Measurements from ENCODE around the gene IGF1R.

IGF1R gene

DNA sequence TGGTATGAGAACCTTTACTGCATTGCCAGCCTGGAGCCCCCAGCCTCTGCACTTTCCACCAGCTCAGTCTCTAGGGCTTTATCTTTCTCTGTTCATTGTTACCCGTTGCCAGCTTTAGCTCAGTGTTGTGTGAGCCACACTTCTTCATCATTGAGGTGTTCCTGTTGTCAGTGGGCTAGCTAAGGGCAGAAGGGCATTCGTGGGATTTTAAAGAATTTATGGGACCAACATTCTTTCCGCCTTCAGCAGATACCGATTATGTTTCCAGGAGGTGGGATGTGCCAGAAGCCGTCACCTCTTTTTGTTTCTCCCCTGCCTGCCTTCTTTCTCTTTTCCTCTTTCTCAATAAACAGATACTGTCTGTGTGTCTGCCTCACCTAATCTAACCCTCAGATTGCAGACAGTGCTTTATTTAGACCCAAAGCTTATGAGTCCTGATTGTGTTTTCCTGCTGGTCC lies 294.7 kb downstream of the IGF1R start:
- DNase-seq (ENCODE audit: low spot score): no peak

DNA sequence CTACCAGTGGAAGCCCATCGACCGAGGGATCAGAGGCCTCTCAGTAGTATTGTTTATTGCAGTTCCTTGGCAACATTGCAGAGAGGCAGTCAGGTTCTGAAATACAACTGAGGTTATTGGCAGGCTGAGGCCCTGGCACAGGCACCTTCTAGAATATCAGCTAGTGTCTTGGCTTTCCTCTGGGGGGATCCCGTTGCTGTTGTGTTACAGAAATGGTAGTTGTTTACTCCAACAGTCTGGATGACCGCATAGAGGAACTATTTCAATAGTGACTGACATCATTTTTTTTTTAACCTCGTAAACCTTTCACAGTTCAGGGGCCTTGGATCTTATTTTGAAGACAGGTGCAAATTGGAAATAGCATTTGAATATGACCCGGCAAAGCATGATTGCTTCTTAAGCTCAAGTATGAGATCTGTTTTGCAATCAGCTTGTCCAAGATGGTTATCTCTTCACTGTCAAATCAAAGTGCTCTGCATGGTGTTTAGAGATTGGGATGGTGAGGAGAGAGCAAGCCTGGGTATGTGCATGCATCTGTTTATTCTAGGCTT lies 295.3 kb downstream of the IGF1R start:
- DNase-seq (ENCODE audit: low spot score): no peak

DNA sequence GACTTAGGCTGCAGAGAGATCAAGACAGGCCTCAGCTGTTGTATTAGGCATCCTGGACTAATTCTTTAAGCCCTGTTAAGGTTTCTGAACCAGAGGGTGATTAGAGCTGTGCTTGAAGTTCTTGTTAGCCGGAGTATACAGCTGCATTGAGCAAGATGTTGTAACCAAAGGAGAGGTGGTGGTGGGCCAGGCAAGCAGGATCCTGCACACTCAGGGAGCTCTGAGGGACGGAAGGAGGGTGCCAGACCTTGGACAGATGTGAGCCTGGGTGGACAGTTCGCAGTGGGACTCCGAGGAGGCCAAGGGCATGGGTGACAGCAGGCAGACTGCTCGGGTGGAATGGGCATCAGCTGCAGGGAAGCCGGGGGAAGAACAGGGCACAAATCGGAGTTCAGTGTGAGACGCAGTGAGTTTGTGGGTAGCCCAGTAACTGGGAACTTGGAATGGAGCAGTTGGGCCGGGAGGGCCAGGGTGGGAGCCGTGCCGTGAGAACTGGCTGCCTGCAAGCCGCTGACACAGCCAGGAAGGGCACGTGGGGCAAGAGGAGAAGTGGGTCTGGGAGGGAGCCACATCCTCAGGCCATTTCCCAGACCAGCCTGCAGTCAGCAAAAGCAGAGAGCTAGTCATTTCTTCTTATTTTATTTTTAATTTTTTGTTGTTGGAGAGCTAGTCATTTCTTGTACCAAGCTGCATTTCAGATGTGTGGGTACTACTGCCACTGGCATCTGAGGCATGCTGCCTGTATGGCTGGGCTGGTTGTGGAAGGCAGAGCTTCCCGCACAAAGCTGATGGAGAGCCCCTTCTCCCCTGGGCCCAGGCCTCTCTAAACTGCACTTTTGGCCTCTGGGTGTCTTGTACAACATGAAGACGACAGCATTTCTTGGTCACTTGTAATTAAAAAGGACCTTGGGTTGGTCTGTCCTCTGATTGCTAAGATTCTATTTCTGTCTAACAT lies 298.2 kb downstream of the IGF1R start:
- DNase-seq (ENCODE audit: low spot score): no peak

DNA sequence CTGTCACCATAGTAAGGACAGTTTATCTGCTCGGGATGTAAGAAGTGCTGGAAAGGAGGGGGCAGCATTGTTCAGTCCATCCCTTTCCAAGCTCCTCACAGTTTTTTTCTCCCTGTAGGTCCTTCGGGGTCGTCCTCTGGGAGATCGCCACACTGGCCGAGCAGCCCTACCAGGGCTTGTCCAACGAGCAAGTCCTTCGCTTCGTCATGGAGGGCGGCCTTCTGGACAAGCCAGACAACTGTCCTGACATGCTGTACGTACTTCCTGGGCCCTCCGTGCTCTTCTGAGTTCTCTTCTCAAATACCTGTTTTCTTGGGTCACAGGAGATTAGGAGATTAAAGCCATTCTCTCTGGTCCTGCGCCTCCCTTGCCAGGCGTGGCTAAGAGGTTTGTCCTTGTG lies 300.1 kb downstream of the IGF1R start:
- DNase-seq (ENCODE audit: low spot score): no peak

DNA sequence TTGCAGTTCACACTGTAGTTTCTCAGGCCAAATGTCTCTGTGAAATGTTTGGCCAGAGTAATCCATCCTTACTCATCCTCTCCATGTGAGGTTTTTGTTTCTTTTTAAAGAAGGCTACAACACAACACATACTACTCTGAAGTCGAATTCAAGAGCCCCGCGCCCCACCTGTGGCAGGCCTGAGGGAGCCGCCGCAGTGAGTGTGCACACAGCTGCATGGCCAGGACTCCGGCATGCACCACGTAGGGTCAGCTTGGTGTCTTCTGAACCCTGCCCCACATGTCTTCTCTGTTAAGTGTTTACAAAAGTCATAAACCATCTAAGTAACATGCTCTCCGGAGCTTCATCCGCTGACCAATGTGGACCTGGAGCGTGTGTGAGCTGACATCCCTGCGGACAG lies 300.6 kb downstream of the IGF1R start:
- no peak for DNase-seq (ENCODE audit: low spot score)

DNA sequence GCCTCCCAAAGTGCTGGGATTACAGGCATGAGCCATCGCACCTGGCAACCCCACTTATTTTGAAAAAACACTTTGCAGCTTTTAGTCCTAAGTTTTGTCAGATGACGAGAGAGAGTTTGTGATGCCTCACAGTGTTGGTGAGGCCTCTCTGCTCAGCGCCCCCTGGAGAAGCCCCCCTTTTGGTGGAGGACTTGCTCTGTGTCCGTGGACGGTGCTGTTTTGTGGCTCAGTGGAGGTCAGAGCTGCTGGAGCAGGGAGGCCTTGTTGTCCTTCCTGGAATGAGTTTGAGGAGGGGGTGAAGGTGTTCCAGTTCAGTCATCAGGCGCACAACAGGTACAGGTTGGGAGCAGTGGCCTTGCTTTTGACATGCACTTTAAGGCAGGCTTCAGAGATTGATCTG lies 301.3 kb downstream of the IGF1R start:
- no peak for DNase-seq (ENCODE audit: low spot score)

DNA sequence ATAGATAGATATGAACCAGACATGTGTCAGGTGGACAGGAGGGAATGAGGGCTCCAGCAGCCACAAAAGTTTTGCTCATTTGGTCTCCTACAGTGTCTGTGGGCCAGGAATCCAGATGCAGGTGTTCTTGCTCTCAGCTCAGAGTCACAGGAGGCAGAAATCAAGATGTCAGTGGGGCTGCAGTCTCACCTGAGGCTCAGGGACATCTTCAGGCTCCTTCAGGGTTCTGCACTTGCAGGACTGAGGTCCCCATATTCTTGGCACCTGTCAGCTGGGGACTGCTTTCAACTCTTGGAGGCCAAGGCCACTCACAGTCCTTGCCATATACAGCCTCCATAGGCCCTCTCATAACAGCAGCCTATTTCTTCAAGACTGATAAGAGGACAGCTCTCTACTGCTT lies 301.9 kb downstream of the IGF1R start:
- no peak for DNase-seq (ENCODE audit: low spot score)

DNA sequence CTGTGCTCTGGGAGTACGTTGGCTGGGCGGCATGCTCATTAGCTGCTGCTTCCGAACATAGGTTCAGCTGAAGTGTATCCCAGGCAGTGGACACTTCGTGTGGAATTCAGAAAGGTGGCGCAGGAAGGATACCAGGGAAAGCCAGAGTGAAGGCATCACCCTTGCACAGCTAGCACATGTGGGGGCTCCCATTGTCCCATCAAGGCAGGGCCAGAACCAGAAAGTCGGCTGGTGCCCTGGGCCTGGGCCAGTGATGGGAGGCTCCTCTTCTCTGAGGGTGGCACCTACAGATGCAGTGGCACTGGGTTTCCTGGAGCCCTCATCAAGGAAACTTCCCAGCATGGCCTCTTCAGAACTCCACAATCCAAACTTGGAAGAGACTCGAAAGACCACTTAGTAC lies 302.7 kb downstream of the IGF1R start:
- no peak for DNase-seq (ENCODE audit: low spot score)

DNA sequence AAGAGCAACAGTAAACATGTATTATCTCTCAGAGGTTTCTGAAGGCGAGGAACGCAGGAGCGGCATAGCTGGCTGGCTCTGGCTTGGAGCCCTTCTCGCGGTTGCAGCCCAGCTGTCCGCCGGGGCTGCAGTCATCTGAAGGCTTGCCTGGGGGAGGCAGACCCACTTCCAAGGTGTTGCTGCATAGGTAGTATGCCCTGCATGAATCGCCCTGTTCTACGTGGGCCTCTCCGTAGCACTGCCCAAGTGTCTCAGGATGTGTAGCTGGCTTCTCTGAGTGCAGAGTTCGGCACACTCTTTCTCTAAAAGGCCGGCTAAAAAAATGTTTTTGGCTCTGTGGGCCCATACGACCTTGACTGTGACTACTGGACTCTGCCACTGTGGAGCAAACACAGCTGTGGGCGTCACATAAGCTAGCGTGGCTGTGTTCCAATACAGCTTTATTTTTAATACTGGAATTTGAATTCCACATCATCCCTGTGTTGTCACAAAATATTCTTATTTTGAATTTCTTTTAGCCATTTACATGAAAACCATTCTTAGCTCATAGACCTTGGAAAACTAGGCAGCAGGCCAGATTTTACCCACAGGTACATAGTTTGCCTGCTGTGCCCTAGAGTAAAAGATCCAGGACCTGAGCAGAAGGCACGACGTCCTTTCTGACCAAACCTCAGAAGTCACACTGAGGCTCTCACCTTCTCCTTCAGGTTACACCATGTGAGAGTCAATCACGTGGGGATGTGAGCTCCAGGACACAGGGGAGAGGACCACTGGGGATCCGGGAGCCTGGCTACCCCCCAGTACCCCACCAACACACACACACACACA lies 303.4 kb downstream of the IGF1R start:
- DNase-seq (ENCODE audit: low spot score): no peak

DNA sequence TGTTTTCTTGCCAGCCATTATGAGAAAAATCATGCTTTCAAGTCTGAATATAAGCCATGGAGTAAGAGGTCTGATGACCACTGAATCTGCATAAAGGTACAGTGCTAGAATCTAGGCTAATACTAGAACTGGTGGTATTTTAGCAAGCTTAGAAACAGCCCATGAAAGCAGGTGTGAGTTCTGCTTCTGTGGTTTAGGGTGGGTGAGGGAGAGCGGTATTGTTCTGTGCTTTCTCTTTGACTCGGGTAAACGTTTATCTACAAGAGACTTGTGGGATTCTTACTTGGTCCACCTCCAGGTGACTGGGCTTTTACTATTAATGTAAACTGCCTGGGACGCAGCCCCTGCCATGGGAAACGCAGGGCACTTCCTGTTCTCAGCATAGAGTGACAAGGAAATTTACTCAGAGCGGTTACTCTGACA lies 304.1 kb downstream of the IGF1R start:
- DNase-seq (ENCODE audit: low spot score): peak; percentile 3

DNA sequence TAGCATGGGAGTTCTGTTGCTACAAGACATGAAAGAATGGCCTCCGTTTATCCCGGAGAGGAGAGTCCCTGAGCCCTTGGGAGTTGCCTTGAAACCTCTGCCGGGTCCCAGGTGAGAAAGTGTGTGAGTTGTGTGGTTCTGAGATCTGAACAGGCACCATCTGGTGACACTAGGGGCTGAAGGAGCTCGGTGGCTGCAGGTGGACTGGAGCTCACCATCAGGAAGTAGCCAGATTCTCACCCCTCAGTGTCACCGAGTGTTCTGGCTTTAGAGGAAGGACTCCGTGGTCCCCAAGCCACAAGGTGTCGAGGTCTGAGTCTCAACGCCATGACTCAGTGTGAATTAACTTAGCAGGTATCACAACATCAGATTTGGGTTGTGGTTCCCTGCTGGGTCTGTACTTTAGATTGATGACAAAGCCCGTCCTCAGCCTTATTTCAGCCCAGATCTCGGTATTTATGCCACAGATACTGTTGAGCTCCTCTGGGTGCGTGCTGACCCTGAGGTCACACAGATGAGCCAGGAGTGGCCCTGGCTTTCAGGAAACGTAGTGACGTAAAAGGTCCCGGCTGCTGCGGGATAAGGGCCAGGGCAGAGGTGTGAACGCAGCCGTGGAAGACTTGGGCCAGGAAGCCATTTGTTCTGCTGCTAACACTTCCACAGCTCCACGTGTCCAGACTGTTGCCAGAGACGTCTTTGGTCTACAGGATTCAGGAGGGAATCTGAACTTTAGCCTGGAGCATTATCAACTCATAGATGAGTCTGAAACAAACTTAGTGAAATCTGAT lies 304.9 kb downstream of the IGF1R start:
- peak; percentile 11 for DNase-seq (ENCODE audit: low spot score)

DNA sequence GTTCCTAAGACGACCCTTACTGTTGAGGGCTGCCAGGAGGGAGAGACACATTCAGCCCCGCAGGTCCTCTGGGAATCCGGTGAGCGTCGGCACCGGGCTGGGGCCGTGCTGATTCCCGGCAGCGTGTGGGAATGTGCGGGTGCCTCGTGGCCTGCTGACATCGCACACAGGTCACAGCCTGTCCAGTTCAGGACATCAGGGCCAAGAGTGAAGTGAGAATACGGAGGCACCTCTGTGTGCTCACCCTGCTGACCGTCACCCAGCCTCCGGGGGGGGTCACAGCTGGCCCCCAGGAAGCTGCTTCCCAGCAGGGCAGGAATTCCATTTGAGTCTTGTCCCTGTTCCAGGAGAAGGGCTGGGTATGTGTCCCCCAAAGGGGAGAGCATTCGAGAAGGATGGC lies 305.6 kb downstream of the IGF1R start:
- no peak for DNase-seq (ENCODE audit: low spot score)

DNA sequence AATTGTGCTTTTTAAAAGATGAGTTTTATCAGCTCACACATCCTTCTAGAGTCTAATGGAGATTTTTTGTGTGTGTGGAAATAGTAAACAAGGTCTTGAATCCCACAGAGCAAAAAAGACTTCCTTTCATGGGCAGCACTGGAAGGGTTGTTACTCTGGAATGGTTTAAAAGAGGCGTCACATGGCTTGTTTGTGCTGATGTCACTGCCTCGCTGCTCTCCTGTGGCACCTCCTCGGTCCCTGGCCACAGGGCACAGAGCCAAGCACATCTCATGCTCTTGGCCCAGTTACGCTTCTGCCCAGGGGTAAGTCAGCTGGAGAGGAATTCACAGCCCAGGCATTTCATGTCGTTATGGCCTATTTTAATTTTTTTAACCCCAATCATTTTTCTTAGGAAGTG lies 306.1 kb downstream of the IGF1R start:
- DNase-seq (ENCODE audit: low spot score): no peak

DNA sequence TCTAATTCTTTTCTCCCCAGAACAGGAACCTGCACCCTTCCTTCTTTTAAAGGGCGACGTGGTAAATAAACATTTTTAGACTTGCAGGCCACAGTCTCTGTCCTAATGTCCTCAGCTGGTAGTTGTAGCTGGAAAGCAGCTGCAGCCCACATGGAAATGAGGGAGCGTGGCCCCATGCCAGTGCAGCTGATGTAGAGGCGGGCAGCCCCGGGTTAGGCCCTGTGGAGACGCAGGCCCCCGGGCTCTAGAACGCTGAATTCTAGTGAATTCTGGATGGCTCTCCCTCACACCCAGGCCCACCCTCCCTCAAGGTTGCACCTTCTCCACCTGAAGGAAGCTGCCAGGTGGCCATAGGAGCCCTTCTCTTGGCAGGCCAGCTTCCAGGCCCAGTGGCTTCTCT lies 307.0 kb downstream of the IGF1R start:
- DNase-seq (ENCODE audit: low spot score): no peak

DNA sequence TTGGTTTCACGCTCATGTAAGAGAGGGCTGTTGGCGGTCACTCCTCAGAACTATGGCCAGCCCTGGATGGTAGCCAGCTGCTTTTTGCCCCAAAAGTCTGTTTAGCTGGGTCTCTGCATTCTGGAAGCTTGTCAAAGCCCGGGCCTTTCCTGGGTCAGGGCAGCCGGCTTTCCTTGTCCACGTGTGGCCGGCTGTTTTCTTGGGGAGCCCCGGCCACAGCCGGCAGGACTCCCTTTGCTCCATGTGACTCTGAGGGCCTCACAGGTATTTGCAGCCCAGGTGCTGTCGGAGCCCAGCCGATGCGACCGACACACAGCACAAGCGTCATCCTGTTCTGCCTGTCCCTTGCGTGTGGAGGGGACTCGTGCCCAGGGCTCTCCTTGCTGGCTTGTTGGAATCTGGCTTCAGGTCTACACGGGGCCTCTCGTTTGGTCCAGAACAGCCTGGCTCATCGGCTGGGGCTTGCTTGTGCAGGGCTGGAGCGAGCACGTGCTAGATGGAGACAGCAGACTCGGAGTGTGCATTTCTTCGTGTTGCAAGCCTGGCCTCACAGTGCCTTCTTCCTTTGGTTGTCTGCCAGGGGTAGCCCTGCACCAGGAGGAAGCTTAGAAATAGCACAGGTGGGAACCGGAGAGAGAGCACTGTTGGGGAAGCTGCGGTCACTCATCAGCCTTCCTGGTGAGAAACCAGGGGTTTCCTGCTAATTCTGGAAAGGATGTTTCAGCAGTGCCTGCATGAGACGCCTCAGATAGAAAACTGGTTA lies 307.8 kb downstream of the IGF1R start:
- DNase-seq (ENCODE audit: low spot score): no peak

DNA sequence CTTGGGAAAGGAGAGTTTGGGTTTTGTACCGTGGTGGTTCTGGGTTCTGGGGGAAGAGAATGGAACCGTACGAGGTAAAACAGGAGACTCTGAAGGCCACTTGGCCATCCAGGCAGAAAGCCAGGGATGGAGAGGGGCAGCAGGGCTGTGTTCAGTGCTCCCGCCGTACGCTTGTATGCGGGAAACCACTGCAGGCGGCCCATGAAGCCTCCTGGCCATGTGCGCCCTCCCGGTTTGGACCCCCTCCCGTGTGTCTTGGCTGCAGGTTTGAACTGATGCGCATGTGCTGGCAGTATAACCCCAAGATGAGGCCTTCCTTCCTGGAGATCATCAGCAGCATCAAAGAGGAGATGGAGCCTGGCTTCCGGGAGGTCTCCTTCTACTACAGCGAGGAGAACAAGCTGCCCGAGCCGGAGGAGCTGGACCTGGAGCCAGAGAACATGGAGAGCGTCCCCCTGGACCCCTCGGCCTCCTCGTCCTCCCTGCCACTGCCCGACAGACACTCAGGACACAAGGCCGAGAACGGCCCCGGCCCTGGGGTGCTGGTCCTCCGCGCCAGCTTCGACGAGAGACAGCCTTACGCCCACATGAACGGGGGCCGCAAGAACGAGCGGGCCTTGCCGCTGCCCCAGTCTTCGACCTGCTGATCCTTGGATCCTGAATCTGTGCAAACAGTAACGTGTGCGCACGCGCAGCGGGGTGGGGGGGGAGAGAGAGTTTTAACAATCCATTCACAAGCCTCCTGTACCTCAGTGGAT lies 308.6 kb downstream of the IGF1R start:
- DNase-seq (ENCODE audit: low spot score): no peak

DNA sequence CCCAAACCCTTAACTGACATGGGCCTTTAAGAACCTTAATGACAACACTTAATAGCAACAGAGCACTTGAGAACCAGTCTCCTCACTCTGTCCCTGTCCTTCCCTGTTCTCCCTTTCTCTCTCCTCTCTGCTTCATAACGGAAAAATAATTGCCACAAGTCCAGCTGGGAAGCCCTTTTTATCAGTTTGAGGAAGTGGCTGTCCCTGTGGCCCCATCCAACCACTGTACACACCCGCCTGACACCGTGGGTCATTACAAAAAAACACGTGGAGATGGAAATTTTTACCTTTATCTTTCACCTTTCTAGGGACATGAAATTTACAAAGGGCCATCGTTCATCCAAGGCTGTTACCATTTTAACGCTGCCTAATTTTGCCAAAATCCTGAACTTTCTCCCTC lies 309.3 kb downstream of the IGF1R start:
- DNase-seq (ENCODE audit: low spot score): no peak

DNA sequence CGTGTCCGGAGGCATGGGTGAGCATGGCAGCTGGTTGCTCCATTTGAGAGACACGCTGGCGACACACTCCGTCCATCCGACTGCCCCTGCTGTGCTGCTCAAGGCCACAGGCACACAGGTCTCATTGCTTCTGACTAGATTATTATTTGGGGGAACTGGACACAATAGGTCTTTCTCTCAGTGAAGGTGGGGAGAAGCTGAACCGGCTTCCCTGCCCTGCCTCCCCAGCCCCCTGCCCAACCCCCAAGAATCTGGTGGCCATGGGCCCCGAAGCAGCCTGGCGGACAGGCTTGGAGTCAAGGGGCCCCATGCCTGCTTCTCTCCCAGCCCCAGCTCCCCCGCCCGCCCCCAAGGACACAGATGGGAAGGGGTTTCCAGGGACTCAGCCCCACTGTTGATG lies 309.7 kb downstream of the IGF1R start:
- no peak for DNase-seq (ENCODE audit: low spot score)

DNA sequence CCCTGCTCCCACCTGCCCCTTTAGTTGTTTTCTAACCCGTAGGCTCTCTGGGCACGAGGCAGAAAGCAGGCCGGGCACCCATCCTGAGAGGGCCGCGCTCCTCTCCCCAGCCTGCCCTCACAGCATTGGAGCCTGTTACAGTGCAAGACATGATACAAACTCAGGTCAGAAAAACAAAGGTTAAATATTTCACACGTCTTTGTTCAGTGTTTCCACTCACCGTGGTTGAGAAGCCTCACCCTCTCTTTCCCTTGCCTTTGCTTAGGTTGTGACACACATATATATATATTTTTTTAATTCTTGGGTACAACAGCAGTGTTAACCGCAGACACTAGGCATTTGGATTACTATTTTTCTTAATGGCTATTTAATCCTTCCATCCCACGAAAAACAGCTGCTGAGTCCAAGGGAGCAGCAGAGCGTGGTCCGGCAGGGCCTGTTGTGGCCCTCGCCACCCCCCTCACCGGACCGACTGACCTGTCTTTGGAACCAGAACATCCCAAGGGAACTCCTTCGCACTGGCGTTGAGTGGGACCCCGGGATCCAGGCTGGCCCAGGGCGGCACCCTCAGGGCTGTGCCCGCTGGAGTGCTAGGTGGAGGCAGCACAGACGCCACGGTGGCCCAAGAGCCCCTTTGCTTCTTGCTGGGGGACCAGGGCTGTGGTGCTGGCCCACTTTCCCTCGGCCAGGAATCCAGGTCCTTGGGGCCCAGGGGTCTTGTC lies 310.7 kb downstream of the IGF1R start:
- DNase-seq (ENCODE audit: low spot score): no peak

DNA sequence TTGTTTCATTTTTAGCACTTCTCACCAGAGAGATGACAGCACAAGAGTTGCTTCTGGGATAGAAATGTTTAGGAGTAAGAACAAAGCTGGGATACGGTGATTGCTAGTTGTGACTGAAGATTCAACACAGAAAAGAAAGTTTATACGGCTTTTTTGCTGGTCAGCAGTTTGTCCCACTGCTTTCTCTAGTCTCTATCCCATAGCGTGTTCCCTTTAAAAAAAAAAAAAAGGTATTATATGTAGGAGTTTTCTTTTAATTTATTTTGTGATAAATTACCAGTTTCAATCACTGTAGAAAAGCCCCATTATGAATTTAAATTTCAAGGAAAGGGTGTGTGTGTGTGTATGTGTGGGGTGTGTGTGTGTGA lies 311.3 kb downstream of the IGF1R start:
- no peak for DNase-seq (ENCODE audit: low spot score)
